Activated CD4-positive, alpha-beta memory T cell treated with anti-CD3 and anti-CD28 coated beads for 36 hours (primary cell): ENCODE results near the gene RIN3. TPM values are rescaled to one million over a fixed set of nuclear protein-coding genes. Genes with fewer than 3 reads are reported as not detected.

Experiments used
- CTCF ChIA-PET: fragments of 350-600 bp; sonication (Branson Sonifier 250); formaldehyde crosslinking; loops from one replicate; lab custom pipeline; 2021; ENCODE audit warnings: antibody characterized with exemption, inconsistent platforms; lab: Charles Lee
- POLR2A ChIA-PET: fragments of 350-600 bp; sonication (Branson Sonifier 250); formaldehyde crosslinking; loops from one replicate; lab custom pipeline; 2021; ENCODE audit warnings: antibody characterized with exemption; lab: Charles Lee
- DNase-seq: peaks from one replicate; pipeline ENCODE4 v3.0.0-alpha.2; 2020
- H3K27ac Mint-ChIP-seq: one replicate; pipeline ENCODE4 v1.8.0; 2021; ENCODE audit warnings: mixed read lengths
- H3K27me3 Mint-ChIP-seq: one replicate; pipeline ENCODE4 v1.8.0; 2021; ENCODE audit warnings: mixed read lengths
- H3K36me3 Mint-ChIP-seq: one replicate; pipeline ENCODE4 v1.8.0; 2021; ENCODE audit warnings: mixed read lengths
- H3K4me1 Mint-ChIP-seq: one replicate; pipeline ENCODE4 v1.8.0; 2021; ENCODE audit warnings: low read depth, mixed read lengths
- H3K4me3 Mint-ChIP-seq: one replicate; pipeline ENCODE4 v1.8.0; 2021; ENCODE audit warnings: mild to moderate bottlenecking, mixed read lengths
- H3K9me3 Mint-ChIP-seq: one replicate; pipeline ENCODE4 v1.8.0; 2021; ENCODE audit warnings: mixed read lengths
- intact Hi-C: fragments of 100-400 bp; cut with micrococcal nuclease; formaldehyde crosslinking; loops from one replicate; pipeline ENCODE4 v1.15.1; 2023
- total RNA-seq, 2 experiments: library from RNA; stranded (reverse); gene quantifications; one replicate each; pipeline ENCODE4 v1.2.3, GENCODE V29; 2021

Gene RIN3
- total RNA-seq, 2 experiments from 2014 or later, result 17.5 to 18.8 TPM

GRCh38 chr14:92501891-92502351, 11.7 kb upstream of the RIN3 start:
- intact Hi-C loops, result no loop called here
- ChIA-PET CTCF (no interaction called here), POLR2A (no interaction called here)
- Mint-ChIP-seq H3K27ac (no peak overlapping the region), H3K27me3 (peaks cover 2% of the 10 kb centered on the region), H3K4me3 (no peak overlapping the region), H3K4me1 (no peaks in the 10 kb centered on the region), H3K36me3 (no peaks in the 10 kb centered on the region), H3K9me3 (no peaks in the 10 kb centered on the region)
- no peak for DNase-seq

- intact Hi-C loops, result no loop called here
- peaks cover 2% of the 10 kb centered on the region for H3K27me3 Mint-ChIP-seq
- H3K4me1 Mint-ChIP-seq, result no peaks in the 10 kb centered on the region
- H3K36me3 Mint-ChIP-seq, result no peaks in the 10 kb centered on the region
- no peaks in the 10 kb centered on the region for H3K9me3 Mint-ChIP-seq
- POLR2A ChIA-PET, result no interaction called here
- DNase-seq, result no peak
- no peak overlapping the region for H3K27ac Mint-ChIP-seq
- CTCF ChIA-PET, result no interaction called here
- H3K4me3 Mint-ChIP-seq, result no peak overlapping the region
Observed at GRCh38 chr14:92502541-92503286, 10.9 kb upstream of the RIN3 start.

- no peaks in the 10 kb centered on the region for H3K9me3 Mint-ChIP-seq
- no peak overlapping the region for H3K27ac Mint-ChIP-seq
- DNase-seq, result no peak
- intact Hi-C loops, result no loop called here
- peaks cover 6% of the 10 kb centered on the region for H3K27me3 Mint-ChIP-seq
- ChIA-PET CTCF (no interaction called here), POLR2A (no interaction called here)
- no peaks in the 10 kb centered on the region for H3K4me1 Mint-ChIP-seq
- H3K4me3 Mint-ChIP-seq, result no peak overlapping the region
- H3K36me3 Mint-ChIP-seq, result no peaks in the 10 kb centered on the region
Observed at GRCh38 chr14:92503756-92504491, 9.7 kb upstream of the RIN3 start.

- H3K27me3 Mint-ChIP-seq, result peaks cover 6% of the 10 kb centered on the region
- no peaks in the 10 kb centered on the region for H3K9me3 Mint-ChIP-seq
- no peak overlapping the region for H3K4me3 Mint-ChIP-seq
- intact Hi-C loops, result no loop called here
- CTCF ChIA-PET, result no interaction called here
- no peaks in the 10 kb centered on the region for H3K36me3 Mint-ChIP-seq
- POLR2A ChIA-PET, result no interaction called here
- no peak for DNase-seq
- no peak overlapping the region for H3K27ac Mint-ChIP-seq
- no peaks in the 10 kb centered on the region for H3K4me1 Mint-ChIP-seq
Observed at GRCh38 chr14:92505826-92506225, 7.8 kb upstream of the RIN3 start.

DNA sequence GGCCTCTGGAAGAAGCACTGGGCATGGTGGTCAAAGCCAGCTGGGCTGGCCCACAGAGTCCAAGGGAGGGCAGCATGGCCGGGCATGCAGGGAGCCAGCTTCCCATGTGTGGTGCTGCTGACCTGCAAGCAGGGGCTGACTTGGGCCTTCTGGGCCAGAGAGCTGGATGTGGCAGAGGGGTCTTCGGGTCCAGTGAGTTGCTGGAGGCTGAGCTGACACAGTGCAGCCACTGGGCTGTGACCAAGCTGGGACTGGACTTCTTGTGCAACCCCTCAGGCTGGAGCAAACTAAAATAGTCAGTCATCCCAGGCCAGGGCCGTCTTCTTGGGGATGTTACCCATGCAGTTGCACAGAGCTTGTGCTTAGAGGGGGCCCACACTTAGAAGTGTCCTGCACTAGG, 7.3 kb upstream of the RIN3 start:
- intact Hi-C loops, result no loop called here
- no peak for DNase-seq
- Mint-ChIP-seq H3K27me3 (peaks cover 6% of the 10 kb centered on the region), H3K36me3 (no peaks in the 10 kb centered on the region), H3K4me1 (no peaks in the 10 kb centered on the region), H3K9me3 (no peaks in the 10 kb centered on the region), H3K27ac (no peak overlapping the region), H3K4me3 (no peak overlapping the region)
- POLR2A ChIA-PET, result no interaction called here
- CTCF ChIA-PET, result no interaction called here

DNA sequence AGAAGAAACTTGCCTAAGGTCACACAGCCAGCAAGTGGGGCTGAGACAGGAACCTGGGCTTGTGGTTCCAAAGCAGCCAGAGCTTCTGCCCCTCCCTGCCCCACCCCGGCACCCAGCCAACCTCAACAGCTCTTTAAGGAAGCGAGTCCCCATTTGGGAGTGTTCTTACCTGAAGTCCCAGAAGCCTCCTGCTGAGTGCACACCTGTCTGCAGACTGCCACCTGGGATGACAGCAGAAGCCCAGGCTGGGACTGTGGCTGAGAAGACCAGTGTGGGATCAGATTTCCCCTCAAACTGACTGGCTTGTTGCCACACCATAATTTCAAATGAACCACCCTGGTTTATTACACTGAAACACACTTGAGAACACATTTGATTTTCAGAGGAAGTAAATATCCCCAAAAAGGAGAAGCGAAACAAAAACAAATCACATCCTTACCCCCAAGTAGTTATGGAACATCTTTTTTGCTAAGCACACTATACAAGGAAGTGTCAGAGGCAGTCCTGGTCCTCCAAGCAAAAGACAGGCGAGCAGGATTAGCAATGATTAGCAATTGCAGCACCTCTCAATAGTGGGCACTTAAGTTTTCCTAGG, 6.3 kb upstream of the RIN3 start:
- no peaks in the 10 kb centered on the region for H3K9me3 Mint-ChIP-seq
- H3K4me3 Mint-ChIP-seq, result no peak overlapping the region
- no peak overlapping the region for H3K27ac Mint-ChIP-seq
- peaks cover 1% of the 10 kb centered on the region for H3K4me1 Mint-ChIP-seq
- H3K36me3 Mint-ChIP-seq, result no peaks in the 10 kb centered on the region
- DNase-seq, result no peak
- ChIA-PET CTCF (interaction anchor here (0.6 kb wide), 1 partner anchor 627 kb away, joined by 3 read pairs; no protein-coding TSS in a partner anchor), POLR2A (no interaction called here)
- intact Hi-C loops, result no loop called here
- peaks cover 7% of the 10 kb centered on the region for H3K27me3 Mint-ChIP-seq

GRCh38 chr14:92510972-92511371, 2.6 kb upstream of the RIN3 start:
- no peak for DNase-seq
- H3K4me3 Mint-ChIP-seq, result no peak overlapping the region
- H3K27me3 Mint-ChIP-seq, result peaks cover 5% of the 10 kb centered on the region
- ChIA-PET CTCF (no interaction called here), POLR2A (interaction anchor here (0.6 kb wide), 1 partner anchor 13 kb away, joined by 5 read pairs; no protein-coding TSS in a partner anchor)
- H3K36me3 Mint-ChIP-seq, result no peaks in the 10 kb centered on the region
- intact Hi-C loops, result loop anchor here (5.0 kb wide), 1 partner anchor 66 kb away; no protein-coding TSS in a partner anchor
- no peaks in the 10 kb centered on the region for H3K9me3 Mint-ChIP-seq
- H3K4me1 Mint-ChIP-seq, result peaks cover 4% of the 10 kb centered on the region
- H3K27ac Mint-ChIP-seq, result no peak overlapping the region

DNA sequence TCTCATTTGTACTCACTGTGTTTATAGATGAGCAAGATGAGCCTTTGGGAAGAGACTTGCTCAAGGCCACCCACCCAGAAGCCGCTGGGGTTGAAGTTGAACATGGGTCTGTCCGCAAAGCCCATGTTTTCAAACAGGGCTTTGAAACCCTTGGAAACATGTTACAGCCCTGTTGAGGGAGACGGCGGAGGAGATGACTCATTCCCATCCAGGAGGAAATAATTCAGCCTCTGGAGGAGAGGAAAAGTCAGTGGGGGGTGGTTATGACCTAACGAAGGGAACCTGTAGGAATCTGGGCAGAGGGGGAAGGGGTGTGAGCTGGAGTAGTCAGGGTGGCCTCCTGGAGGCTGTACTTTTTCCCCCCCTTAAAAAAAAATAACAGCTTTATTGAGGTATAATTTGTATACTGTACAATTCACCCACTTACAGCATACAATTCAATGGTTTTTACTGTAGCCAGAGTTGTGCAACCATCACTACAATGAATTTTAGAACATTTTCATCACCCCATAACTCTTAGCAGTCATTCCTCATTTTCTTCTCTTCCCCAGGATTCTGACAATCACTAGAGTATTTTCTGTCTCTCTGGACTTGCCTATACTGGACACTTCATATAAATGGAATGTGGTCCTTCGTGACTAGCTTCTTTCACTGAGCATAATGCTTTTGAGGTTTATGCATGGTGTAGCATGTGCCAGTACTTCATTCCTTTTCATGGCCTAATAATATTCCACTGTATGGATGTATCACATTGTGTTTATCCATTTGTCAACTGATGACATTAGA, 1.9 kb upstream of the RIN3 start:
- peaks cover 5% of the 10 kb centered on the region for H3K27me3 Mint-ChIP-seq
- H3K4me1 Mint-ChIP-seq, result peaks cover 4% of the 10 kb centered on the region
- H3K9me3 Mint-ChIP-seq, result no peaks in the 10 kb centered on the region
- CTCF ChIA-PET, result interaction anchor here (0.6 kb wide), 1 partner anchor 102 kb away, joined by 3 read pairs; no protein-coding TSS in a partner anchor
- no peaks in the 10 kb centered on the region for H3K36me3 Mint-ChIP-seq
- no peak overlapping the region for H3K27ac Mint-ChIP-seq
- intact Hi-C loops, result loop anchor here (5.0 kb wide), 1 partner anchor 66 kb away; no protein-coding TSS in a partner anchor
- H3K4me3 Mint-ChIP-seq, result no peak overlapping the region
- no peak for DNase-seq
- POLR2A ChIA-PET, result no interaction called here

- ChIA-PET POLR2A (no interaction called here), CTCF (no interaction called here)
- no peak for DNase-seq
- Mint-ChIP-seq H3K4me1 (peaks cover 10% of the 10 kb centered on the region), H3K27me3 (peaks cover 5% of the 10 kb centered on the region), H3K36me3 (no peaks in the 10 kb centered on the region), H3K27ac (no peak overlapping the region), H3K9me3 (no peaks in the 10 kb centered on the region), H3K4me3 (peak overlapping the region; percentile 52)
- intact Hi-C loops, result loop anchor here (5.0 kb wide), 1 partner anchor 64 kb away; no protein-coding TSS in a partner anchor
Observed at GRCh38 chr14:92512807-92513203, 776 bp upstream of the RIN3 start.

GRCh38 chr14:92513966-92514843, 624 bp downstream of the RIN3 start:
- ChIA-PET POLR2A (no interaction called here), CTCF (no interaction called here)
- peak; percentile 28 for DNase-seq
- H3K9me3 Mint-ChIP-seq, result no peaks in the 10 kb centered on the region
- H3K4me3 Mint-ChIP-seq, result peak overlapping the region; percentile 63
- intact Hi-C loops, result loop anchor here (5.0 kb wide), 1 partner anchor 63 kb away; no protein-coding TSS in a partner anchor
- no peaks in the 10 kb centered on the region for H3K36me3 Mint-ChIP-seq
- peaks cover 10% of the 10 kb centered on the region for H3K4me1 Mint-ChIP-seq
- H3K27me3 Mint-ChIP-seq, result peaks cover 1% of the 10 kb centered on the region
- H3K27ac Mint-ChIP-seq, result no peak overlapping the region
